CD4-positive, alpha-beta T cell (primary cell): ENCODE data around the gene CCDC102A. TPM values are rescaled to one million over a fixed set of nuclear protein-coding genes. Genes with fewer than 3 reads are reported as not detected.

Experiments used
- ATAC-seq: fragments of 200-7000 bp; cut with Tn5 transposase; one replicate; pipeline ENCODE4 v1.10.0; 2022; ENCODE audit warnings: mild to moderate bottlenecking; ENCODE audit not compliant: poor library complexity
- CTCF ChIA-PET: fragments of 350-600 bp; sonication (Branson Sonifier 250); formaldehyde crosslinking; loops from one replicate; lab custom pipeline; 2021; ENCODE audit warnings: antibody characterized with exemption, inconsistent platforms; lab: Charles Lee
- POLR2A ChIA-PET: fragments of 350-600 bp; sonication (Branson Sonifier 250); formaldehyde crosslinking; loops from one replicate; lab custom pipeline; 2021; ENCODE audit warnings: antibody characterized with exemption, inconsistent platforms; lab: Charles Lee
- DNase-seq, 14 experiments: peaks; one replicate each; pipeline ENCODE4 v3.0.0-alpha.2; 2013 to 2020; ENCODE audit warnings: mixed read lengths in 2 of 14
- H3K27ac ChIP-seq, 2 donors: one replicate each; pipeline versions ENCODE4 v1.5.1 to v1.7.0; 2013; ENCODE audit warnings: low read length in 2 of 2, low read depth in 1 of 2, mild to moderate bottlenecking in 1 of 2
- H3K27me3 ChIP-seq, 2 experiments: 1 replicate in 1 of 2; 2 replicates in 1 of 2; pipeline versions ENCODE4 v1.6.1 to v1.7.0; 2013; ENCODE audit warnings: low read length in 2 of 2, control low read depth in 1 of 2, mild to moderate bottlenecking in 1 of 2, moderate library complexity in 1 of 2; ENCODE audit not compliant: insufficient read depth in 2 of 2, control insufficient read depth in 1 of 2
- H3K36me3 ChIP-seq: one replicate; pipeline ENCODE4 v1.6.1; 2013; ENCODE audit warnings: low read length, control low read depth; ENCODE audit not compliant: insufficient read depth
- H3K4me1 ChIP-seq: one replicate; pipeline ENCODE4 v1.6.1; 2013; ENCODE audit warnings: low read length, control low read depth; ENCODE audit not compliant: insufficient read depth
- H3K4me3 ChIP-seq: one replicate; pipeline ENCODE4 v1.5.1; 2013; ENCODE audit warnings: mild to moderate bottlenecking, low read length, moderate library complexity
- H3K9me3 ChIP-seq, 2 experiments: 1 replicate in 1 of 2; 2 replicates in 1 of 2; pipeline versions ENCODE4 v1.6.1 to v1.7.0; 2013; ENCODE audit warnings: low read length in 2 of 2, mild to moderate bottlenecking in 2 of 2, control low read depth in 1 of 2, moderate library complexity in 1 of 2; ENCODE audit not compliant: control insufficient read depth in 1 of 2, insufficient read depth in 1 of 2
- H3K27ac Mint-ChIP-seq: one replicate; pipeline ENCODE4 v1.8.0; 2020; ENCODE audit warnings: mixed read lengths
- H3K27me3 Mint-ChIP-seq: one replicate; pipeline ENCODE4 v1.8.0; 2021; ENCODE audit warnings: mixed read lengths
- H3K36me3 Mint-ChIP-seq: one replicate; pipeline ENCODE4 v1.8.0; 2021; ENCODE audit warnings: low read depth, mixed read lengths
- H3K4me1 Mint-ChIP-seq: one replicate; pipeline ENCODE4 v1.8.0; 2021; ENCODE audit warnings: low read depth, mixed read lengths
- H3K4me3 Mint-ChIP-seq: one replicate; pipeline ENCODE4 v1.8.0; 2020; ENCODE audit warnings: mild to moderate bottlenecking, mixed read lengths
- H3K9me3 Mint-ChIP-seq: one replicate; pipeline ENCODE4 v1.8.0; 2020; ENCODE audit warnings: mixed read lengths
- intact Hi-C, 2 experiments: fragments of 100-400 bp; cut with DNase I in 1 of 2; cut with micrococcal nuclease in 1 of 2; formaldehyde crosslinking; loops; one replicate each; pipeline versions ENCODE4 v1.15.1 to v1.9.0; 2023 to 2025; cut with DNase I, micrococcal nuclease
- total RNA-seq, 174 experiments: library from RNA in 2 of 174; stranded (reverse) in 2 of 174; gene quantifications; one replicate each; pipeline ENCODE4 v1.2.3 and lab custom pipeline; 2021 to 2026
- TF ChIP-seq, protein P1 (sequence below): fragments of 200-600 bp; IDR thresholded peaks from one replicate; pipeline ENCODE4 v1.8.0; 2022; ENCODE audit warnings: antibody characterized with exemption, mild to moderate bottlenecking

The CCDC102A gene
- total RNA-seq, 2 experiments from 2014 or later, result 2.0 TPM

DNA sequence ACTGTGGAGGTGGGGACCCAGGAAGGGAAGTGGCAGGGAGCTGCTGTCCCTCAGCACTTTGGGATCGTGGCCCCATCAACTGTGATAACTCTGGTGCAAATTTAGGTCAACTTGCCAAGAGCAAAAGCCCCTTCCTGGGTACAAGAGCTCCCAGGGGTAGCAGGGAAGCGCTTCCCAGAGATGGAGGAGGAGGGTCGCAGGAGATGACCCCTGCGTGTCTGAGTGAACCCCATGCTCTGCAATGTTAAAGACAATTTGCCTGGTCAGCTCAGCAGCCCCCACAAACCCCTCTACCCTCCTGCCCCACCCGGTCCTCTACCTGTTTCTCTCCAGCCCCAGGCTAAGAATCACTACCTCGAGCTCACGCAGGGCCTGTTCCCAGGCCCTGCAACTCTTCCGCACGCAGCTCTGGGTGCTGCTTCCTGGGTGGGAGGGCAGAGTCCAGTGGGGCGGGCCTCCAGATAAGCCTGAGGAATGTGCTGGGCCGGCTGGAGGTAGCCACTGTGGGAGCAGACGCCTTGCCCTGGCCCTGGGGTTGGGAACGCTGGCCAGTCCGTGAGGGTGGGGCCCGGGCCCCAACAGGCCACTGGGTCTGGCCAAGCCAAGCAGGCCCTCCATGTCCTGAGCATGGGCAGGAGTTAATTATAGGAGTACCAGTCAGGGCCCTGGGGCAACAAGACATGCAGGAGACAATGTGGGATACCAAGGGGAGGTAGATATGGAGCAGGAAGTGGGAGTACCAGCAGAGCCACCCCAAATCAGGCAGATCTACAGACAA is 56.2 kb downstream of the CCDC102A start:
- CTCF ChIA-PET, result no interaction called here
- ATAC-seq (no peak), DNase-seq (no peak)
- no peak overlapping the region for H3K4me3 Mint-ChIP-seq
- H3K27ac Mint-ChIP-seq, result no peak overlapping the region
- POLR2A ChIA-PET, result interaction anchor here (1.0 to 1.3 kb wide), 2 partner anchors 15 to 54 kb away, joined by 3 read pairs; no protein-coding TSS in a partner anchor
- no peak overlapping the region for H3K27ac ChIP-seq
- no peaks in the 10 kb centered on the region for H3K9me3 Mint-ChIP-seq
- intact Hi-C loops, result loop anchor here in 1 of 2 experiments (5.0 kb wide), 1 partner anchor 647 kb away; the partner anchor contains the start of gene CFAP20
- H3K4me1 ChIP-seq, result peaks cover 28% of the 10 kb centered on the region
- H3K4me3 ChIP-seq, result no peak overlapping the region
- H3K36me3 Mint-ChIP-seq, result peaks cover 6% of the 10 kb centered on the region
- no peaks in the 10 kb centered on the region for H3K9me3 ChIP-seq
- H3K4me1 Mint-ChIP-seq, result peaks cover 23% of the 10 kb centered on the region
- H3K36me3 ChIP-seq, result no peaks in the 10 kb centered on the region
- TF ChIP-seq, protein P1, sequence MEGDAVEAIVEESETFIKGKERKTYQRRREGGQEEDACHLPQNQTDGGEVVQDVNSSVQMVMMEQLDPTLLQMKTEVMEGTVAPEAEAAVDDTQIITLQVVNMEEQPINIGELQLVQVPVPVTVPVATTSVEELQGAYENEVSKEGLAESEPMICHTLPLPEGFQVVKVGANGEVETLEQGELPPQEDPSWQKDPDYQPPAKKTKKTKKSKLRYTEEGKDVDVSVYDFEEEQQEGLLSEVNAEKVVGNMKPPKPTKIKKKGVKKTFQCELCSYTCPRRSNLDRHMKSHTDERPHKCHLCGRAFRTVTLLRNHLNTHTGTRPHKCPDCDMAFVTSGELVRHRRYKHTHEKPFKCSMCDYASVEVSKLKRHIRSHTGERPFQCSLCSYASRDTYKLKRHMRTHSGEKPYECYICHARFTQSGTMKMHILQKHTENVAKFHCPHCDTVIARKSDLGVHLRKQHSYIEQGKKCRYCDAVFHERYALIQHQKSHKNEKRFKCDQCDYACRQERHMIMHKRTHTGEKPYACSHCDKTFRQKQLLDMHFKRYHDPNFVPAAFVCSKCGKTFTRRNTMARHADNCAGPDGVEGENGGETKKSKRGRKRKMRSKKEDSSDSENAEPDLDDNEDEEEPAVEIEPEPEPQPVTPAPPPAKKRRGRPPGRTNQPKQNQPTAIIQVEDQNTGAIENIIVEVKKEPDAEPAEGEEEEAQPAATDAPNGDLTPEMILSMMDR, result no peak
- no peaks in the 10 kb centered on the region for H3K27me3 Mint-ChIP-seq
- no peaks in the 10 kb centered on the region for H3K27me3 ChIP-seq

DNA sequence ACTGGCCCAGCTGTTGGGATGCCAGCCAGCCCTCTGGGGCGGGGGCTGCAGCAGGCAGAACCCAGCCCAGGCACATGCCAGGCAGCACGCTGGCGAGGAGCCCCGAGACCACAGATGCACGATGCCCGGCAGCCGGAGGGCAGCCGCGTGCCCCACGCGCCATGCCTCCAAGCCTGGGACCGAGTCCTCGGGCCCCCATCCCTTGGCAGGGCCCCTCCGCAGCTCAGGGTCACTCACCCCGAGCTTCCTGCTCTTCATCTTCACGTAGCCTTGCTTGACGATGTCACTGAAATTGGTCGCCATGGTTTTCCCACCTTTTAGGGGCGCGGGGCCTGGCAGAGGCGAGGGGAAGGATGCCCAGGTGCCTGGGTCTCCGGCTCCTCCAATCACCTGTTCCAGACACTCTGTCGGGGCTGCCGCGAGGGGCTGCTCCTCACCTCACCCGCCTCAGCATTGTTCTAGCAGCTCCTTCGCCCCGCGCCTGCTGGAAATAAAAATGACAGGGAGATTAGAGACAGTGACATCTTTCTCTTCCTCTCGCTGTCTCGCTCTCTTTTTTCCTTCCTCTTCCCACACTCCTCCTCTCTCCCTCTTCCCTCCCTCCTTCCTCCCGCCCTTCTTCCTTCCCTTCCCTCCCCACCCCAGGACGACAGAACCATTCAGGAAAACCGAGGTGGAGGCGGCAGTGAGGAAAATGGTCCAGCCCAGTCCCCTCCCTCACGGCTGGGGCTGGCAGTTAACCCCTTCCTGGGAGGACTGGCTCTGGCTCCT is 57.0 kb downstream of the CCDC102A start:
- peaks cover 6% of the 10 kb centered on the region for H3K36me3 Mint-ChIP-seq
- H3K9me3 Mint-ChIP-seq, result no peaks in the 10 kb centered on the region
- ChIA-PET POLR2A (no interaction called here), CTCF (no interaction called here)
- Histone ChIP-seq H3K4me1 (peaks cover 21% of the 10 kb centered on the region), H3K4me3 (no peak overlapping the region), H3K36me3 (no peaks in the 10 kb centered on the region), H3K27me3 (no peaks in the 10 kb centered on the region), H3K27ac (no peak overlapping the region), H3K9me3 (no peaks in the 10 kb centered on the region)
- DNase-seq (no peak), ATAC-seq (no peak)
- intact Hi-C loops, result loop anchor here in 1 of 2 experiments (5.0 kb wide), 1 partner anchor 648 kb away; the partner anchor contains the start of gene CFAP20
- H3K27ac Mint-ChIP-seq, result no peak overlapping the region
- no peaks in the 10 kb centered on the region for H3K27me3 Mint-ChIP-seq
- H3K4me3 Mint-ChIP-seq, result no peak overlapping the region
- peaks cover 15% of the 10 kb centered on the region for H3K4me1 Mint-ChIP-seq
- TF ChIP-seq, protein P1, result no peak

DNA sequence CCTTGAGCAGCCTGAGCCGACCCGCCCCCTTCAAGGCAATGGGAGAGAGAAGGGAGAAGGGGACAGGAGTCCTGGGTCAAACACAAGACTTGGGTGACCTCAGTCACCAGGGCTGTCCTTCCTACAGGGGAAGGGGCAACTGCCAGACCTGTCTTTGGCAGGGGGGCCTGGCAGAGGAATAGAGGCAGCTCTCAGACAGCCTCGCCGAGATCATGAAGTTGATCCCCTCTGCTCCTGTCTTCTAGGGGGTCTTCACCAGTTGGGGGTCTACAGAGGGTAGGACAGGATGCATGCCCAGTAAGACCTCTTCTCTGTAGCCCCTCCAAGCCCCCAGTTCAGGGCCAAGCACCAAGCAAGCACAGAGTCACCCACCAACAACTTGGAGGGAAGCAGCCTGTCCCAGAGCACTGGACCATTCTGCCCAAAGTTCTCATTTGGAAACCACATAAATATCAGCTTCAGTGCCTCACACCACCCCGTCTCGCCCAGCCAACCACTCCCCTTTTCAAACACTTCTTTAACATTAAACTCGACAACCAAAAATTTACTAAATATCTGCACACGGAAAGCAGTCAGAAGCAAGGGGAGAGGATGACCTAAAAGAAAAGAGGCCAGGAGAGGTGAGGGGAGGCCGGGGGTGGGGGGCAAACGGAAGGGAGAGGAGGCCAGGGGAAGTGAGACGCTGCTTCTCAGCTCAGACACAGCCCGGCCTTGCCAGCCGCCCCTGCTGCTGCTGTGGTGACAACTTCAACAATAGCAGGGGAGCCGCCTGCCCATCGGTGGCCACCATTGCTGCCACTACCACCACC is 57.8 kb downstream of the CCDC102A start:
- TF ChIP-seq, protein P1, result no peak
- CTCF ChIA-PET, result no interaction called here
- Histone ChIP-seq H3K27ac (no peak overlapping the region), H3K4me1 (peaks cover 21% of the 10 kb centered on the region), H3K9me3 (no peaks in the 10 kb centered on the region), H3K4me3 (no peak overlapping the region), H3K27me3 (no peaks in the 10 kb centered on the region), H3K36me3 (peaks cover 2% of the 10 kb centered on the region)
- Mint-ChIP-seq H3K27ac (no peak overlapping the region), H3K4me1 (peaks cover 11% of the 10 kb centered on the region), H3K27me3 (no peaks in the 10 kb centered on the region), H3K4me3 (no peak overlapping the region), H3K9me3 (no peaks in the 10 kb centered on the region), H3K36me3 (peaks cover 6% of the 10 kb centered on the region)
- no peak for DNase-seq
- POLR2A ChIA-PET, result no interaction called here
- intact Hi-C loops, result loop anchor here in 1 of 2 experiments (5.0 kb wide), 1 partner anchor 649 kb away; the partner anchor contains the start of gene CFAP20
- no peak for ATAC-seq
